Mucosa of descending colon (tissue), 3 donors: Measurements from ENCODE around the gene KRT6B. TPM values are rescaled to one million over a fixed set of nuclear protein-coding genes. Genes with fewer than 3 reads are reported as not detected.
"Not testable (repeated sequence)": the region's sequence is repeated elsewhere in the genome, so short reads cannot be mapped to it uniquely, and the experiment has no call there.

Experiments used
- ATAC-seq: fragments of 200-7000 bp; cut with Tn5 transposase; one replicate; pipeline ENCODE4 v1.9.1; 2020; ENCODE audit warnings: mild to moderate bottlenecking, moderate library complexity
- DNase-seq, 3 donors: peaks; one replicate each; pipeline ENCODE4 v3.0.0-alpha.2; 2020
- H3K36me3 ChIP-seq: fragments of 200-600 bp; one replicate; pipeline ENCODE4 v1.8.0; 2021; ENCODE audit warnings: low read depth, mild to moderate bottlenecking
- H3K4me1 ChIP-seq: fragments of 200-600 bp; one replicate; pipeline ENCODE4 v1.8.0; 2021; ENCODE audit warnings: low read depth, mild to moderate bottlenecking
- H3K4me3 ChIP-seq: fragments of 200-600 bp; one replicate; pipeline ENCODE4 v1.8.0; 2021; ENCODE audit warnings: mild to moderate bottlenecking
- H3K9me3 ChIP-seq: fragments of 200-600 bp; one replicate; pipeline ENCODE4 v1.8.0; 2021; ENCODE audit warnings: mild to moderate bottlenecking
- intact Hi-C, 2 donors: fragments of 100-400 bp; cut with DNase I in 1 of 2; cut with micrococcal nuclease in 1 of 2; formaldehyde crosslinking; loops; one replicate each; pipeline versions ENCODE4 v1.11.0 to v1.11.1; 2022; cut with DNase I, micrococcal nuclease
- long read RNA-seq, 2 donors: library from polyadenylated mRNA; unstranded; transcript quantifications; one replicate each; pipeline ENCODE4 v2.0.0, GENCODE V29; 2019 to 2021
- total RNA-seq, 3 donors: library from RNA; stranded (reverse); fragmentation: NEBNext Ultra II Directional in 2 of 3; extraction: Animal tissue kit (Norgen Biotek cat#: 25700) in 2 of 3; gene quantifications; one replicate each; pipeline versions ENCODE4 v1.2.1 to v1.2.4, GENCODE V29; 2021 to 2023
- TF ChIP-seq, protein P1 (sequence below): fragments of 200-600 bp; IDR thresholded peaks from one replicate; pipeline ENCODE4 v1.8.0; 2022; ENCODE audit warnings: antibody characterized with exemption, mild to moderate bottlenecking
- donor health status: DM: no; HTN: no; CAD: no; lungs with moderate emphysema.
- donor health status: DM: no; HTN: no; CAD: no.
- donor health status: DM: no; HTN: yes; CAD: no.

KRT6B gene
- not detected for total RNA-seq
- long read RNA-seq, donor 1: 0 reads
- long read RNA-seq, donor 2: 0 reads

DNA sequence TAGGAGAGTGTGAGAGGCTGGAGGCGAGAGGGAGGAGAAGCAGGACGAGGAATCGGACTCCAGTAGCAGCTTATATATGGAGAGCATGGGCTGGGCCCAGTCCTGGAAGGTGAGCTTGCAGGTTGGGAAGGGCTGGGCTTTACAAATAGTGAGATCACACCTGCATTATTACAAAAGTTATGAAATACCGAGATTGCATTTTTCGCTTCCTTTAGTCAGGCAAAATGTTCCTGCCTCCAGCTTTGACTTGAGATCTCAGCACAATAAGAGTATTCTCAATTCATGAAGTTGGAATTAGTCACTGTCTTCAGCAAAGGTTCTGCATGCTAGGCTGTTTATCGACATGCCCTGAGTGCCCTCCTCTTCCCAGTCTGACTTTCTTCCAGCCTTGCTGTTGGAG is at the start of gene KRT6B:
Gene KRT6B, minus strand, starts transcription at position 46 of the 400 bp plus-strand sequence. CDS start 68 bp downstream, outside the sequence.
- H3K4me1 ChIP-seq: peaks cover 8% of the 10 kb centered on the region
- peak; percentile 69 for ATAC-seq
- TF ChIP-seq, protein P1, sequence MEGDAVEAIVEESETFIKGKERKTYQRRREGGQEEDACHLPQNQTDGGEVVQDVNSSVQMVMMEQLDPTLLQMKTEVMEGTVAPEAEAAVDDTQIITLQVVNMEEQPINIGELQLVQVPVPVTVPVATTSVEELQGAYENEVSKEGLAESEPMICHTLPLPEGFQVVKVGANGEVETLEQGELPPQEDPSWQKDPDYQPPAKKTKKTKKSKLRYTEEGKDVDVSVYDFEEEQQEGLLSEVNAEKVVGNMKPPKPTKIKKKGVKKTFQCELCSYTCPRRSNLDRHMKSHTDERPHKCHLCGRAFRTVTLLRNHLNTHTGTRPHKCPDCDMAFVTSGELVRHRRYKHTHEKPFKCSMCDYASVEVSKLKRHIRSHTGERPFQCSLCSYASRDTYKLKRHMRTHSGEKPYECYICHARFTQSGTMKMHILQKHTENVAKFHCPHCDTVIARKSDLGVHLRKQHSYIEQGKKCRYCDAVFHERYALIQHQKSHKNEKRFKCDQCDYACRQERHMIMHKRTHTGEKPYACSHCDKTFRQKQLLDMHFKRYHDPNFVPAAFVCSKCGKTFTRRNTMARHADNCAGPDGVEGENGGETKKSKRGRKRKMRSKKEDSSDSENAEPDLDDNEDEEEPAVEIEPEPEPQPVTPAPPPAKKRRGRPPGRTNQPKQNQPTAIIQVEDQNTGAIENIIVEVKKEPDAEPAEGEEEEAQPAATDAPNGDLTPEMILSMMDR: no peak
- no peak within 1 kb of the TSS for H3K4me3 ChIP-seq
- no peaks in the 10 kb centered on the region for H3K36me3 ChIP-seq
- no peaks in the 10 kb centered on the region for H3K9me3 ChIP-seq
- intact Hi-C loops: no loop called here
- DNase-seq: no peak

DNA sequence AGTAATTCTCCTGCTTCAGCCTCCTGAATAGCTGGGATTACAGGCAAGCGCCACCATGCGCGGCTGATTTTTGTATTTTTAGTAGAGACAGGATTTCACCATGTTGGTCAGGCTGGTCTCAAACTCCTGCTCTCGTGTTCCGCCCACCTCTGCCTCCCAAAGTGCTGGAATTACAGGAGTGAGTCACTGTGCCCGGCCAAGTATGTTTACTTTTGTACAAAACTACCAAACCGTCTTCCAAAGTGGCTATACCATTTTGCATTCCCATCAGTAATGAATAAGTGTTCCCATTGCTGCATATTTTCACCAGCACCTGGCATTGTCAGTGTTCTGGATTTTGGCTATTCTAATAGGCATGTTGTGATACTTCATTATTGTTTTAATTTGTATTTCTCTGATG is 49.5 kb upstream of the KRT6B start:
- no peak for ATAC-seq
- intact Hi-C loops: loop anchor here (10.0 kb wide), 1 partner anchor 127 kb away; no protein-coding TSS in a partner anchor
- TF ChIP-seq, protein P1: no peak
- Histone ChIP-seq H3K4me3 (no peak overlapping the region), H3K9me3 (no peaks in the 10 kb centered on the region), H3K4me1 (no peaks in the 10 kb centered on the region), H3K36me3 (no peaks in the 10 kb centered on the region)
- DNase-seq: no peak

DNA sequence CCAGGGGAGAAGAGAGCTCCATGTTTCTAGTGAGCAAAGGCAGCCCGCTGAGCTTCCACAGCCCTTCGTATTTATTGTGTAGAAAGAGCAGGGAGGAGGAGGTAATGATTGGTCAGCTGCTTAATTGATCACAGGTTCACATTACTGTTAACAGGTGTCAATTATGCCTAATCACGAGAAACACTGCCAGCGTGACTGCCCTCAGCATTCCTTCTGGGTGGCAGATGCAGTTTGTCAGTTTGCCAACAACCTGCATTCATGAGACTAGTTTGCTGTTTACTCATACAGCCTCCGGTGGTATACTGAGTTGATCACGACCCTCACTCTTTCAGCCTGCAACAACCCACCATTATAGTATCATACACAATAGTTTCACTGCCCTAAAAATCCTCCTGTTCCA is 48.6 kb upstream of the KRT6B start:
- not testable (repeated sequence) for H3K36me3 ChIP-seq, ATAC-seq, H3K4me1 ChIP-seq, DNase-seq, H3K4me3 ChIP-seq, H3K9me3 ChIP-seq
- intact Hi-C loops: loop anchor here (10.0 kb wide), 1 partner anchor 126 kb away; no protein-coding TSS in a partner anchor

DNA sequence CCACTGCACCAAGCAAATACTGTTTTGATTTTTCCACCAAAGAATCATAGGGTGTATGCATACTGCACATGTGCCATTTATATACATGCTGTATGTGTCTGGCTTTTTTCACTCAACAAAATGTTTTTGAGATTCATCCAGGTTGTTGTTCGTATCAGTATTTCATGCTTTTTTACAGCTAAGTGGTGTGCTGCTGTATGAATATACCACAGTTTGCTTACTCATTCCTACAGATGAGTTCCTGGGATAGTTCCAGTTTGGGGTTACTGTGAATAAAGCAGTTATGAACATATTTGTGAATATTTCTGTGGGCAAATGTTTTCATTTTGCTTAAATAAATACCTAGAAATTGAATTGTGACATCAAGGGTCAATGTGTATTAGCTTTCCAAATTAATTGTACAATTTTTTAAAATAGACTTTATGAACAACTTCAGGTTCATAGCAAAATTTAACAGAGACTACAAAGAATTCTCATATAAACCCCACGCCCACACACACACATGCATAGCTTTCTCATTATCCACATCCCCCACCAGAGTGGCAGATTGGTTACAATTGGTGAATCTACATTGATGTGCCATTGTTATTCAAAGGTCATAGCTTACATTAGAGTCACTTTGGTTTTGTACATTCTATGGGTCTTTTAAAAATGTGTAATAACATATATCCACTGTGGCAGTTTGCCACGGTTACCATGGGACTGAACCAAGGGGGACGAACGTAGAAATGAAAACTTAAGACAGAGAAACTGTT is 48.0 kb upstream of the KRT6B start:
- no peaks in the 10 kb centered on the region for H3K4me1 ChIP-seq
- intact Hi-C loops: loop anchor here (10.0 kb wide), 1 partner anchor 125 kb away; no protein-coding TSS in a partner anchor
- TF ChIP-seq, protein P1: no peak
- DNase-seq: no peak
- no peaks in the 10 kb centered on the region for H3K9me3 ChIP-seq
- no peak for ATAC-seq
- no peak overlapping the region for H3K4me3 ChIP-seq
- no peaks in the 10 kb centered on the region for H3K36me3 ChIP-seq

DNA sequence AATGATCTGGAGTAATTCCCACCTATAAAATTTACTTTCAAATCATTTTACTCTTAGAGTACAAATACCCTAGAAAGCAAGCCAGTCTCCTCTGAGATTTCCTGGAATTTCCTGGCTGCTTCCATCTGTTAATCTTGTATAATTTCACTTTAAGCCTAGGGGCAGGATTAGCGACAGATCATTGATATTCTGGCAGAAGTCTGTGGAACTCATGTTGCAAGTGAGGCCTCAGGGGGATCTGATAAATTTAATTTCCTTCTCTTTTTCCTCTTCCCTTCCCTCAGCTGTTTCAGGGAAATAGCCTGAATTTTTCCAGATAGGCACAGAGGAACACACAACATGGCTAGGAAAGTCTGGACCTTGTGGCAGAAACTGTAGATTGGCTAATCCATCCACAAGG is 47.0 kb upstream of the KRT6B start:
- DNase-seq: no peak
- Histone ChIP-seq H3K36me3 (no peaks in the 10 kb centered on the region), H3K9me3 (no peaks in the 10 kb centered on the region), H3K4me3 (no peak overlapping the region), H3K4me1 (no peaks in the 10 kb centered on the region)
- intact Hi-C loops: no loop called here
- TF ChIP-seq, protein P1: no peak
- no peak for ATAC-seq

DNA sequence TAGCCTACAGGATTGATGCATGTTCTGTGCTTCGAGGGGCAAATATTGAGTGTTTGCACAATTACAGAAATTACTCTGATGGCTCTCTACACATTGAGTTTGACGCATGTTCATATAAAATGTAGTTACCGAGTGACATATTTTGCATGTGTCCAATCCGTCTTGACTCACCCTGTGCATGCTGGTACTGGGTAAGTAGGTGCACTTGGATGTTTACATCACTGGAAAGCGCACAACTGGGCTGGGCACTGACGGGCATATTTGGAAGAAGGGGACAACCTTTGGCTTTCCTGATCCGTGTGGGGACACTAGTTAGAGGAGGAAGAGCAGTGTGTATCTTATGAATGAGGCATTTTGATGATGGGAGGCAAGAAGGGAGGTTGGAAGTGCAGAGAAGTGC is 46.0 kb upstream of the KRT6B start:
- Histone ChIP-seq H3K4me1 (no peaks in the 10 kb centered on the region), H3K9me3 (no peaks in the 10 kb centered on the region), H3K4me3 (no peak overlapping the region), H3K36me3 (no peaks in the 10 kb centered on the region)
- DNase-seq (no peak), ATAC-seq (no peak)
- TF ChIP-seq, protein P1: no peak
- intact Hi-C loops: no loop called here
